A172 (cell line): ENCODE results near the gene SEMA4B. TPM values are rescaled to one million over a fixed set of nuclear protein-coding genes. Genes with fewer than 3 reads are reported as not detected.
"Not testable (repeated sequence)": the region's sequence is repeated elsewhere in the genome, so short reads cannot be mapped to it uniquely, and the experiment has no call there.

Experiments
- DNase-seq: peaks from one replicate; pipeline ENCODE4 v3.0.0-alpha.2; 2015; ENCODE audit warnings: low spot score
- total RNA-seq: library from RNA; depleted of rRNA; stranded (reverse); fragments of >200 nt; shearing (Covaris generic); gene quantifications from 2 replicates; pipeline ENCODE4 v1.2.3, GENCODE V29; 2014

Gene SEMA4B
- total RNA-seq, 1 experiment from 2014 or later: 17.1 TPM

DNA sequence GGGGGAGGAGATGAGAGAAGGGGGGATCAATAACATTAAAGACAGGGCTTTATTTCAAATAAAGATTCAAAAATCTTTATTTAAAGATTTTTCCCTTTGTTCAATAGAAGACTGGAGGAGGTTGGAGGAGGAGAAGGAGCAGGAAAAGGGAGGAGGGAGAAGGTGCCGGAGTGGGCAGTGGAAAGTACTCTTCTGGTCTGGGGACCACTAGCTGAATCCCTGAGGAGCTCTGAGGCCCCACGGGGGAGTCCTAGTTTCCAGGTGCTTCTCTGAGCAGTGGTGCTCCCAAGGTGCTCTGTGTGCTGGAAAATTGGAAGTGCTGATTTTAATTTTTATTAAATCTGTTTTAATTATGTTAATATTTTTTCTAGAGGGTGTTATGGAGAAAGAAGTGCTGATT lies 19.4 kb upstream of the SEMA4B start:
- no peak for DNase-seq

DNA sequence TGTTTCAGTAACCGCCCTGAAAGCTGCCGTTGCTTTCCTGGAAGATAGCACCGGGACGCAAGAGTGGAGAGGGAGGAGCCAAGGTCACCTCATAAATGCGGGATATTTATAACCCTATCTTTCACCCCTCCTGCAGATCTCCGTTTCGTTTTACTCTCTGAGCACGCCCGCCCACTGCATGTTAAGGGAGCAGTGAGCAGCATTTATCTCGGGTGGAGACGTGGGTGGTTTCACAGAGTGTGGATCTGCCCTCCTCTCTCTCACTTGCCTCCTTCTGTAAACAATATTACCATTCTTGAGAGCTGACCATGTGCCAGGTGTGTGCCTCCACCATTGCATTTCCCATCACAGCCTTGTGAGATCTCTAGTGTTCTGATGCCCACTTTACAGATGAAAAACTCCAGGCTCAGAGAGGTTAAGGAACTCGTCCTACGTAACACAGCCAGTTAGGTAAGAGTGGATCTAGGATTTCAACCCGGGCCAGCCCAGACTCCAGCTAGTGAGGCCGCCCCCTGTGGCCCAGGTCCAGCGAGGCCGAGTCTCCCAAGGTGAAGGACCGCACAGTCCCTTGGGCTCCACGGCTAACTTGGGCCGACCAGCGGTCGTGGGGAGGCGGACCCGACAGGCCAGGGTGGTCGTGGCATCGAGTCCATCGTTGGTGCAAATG lies 16.9 kb upstream of the SEMA4B start:
- peak; percentile 85 for DNase-seq

DNA sequence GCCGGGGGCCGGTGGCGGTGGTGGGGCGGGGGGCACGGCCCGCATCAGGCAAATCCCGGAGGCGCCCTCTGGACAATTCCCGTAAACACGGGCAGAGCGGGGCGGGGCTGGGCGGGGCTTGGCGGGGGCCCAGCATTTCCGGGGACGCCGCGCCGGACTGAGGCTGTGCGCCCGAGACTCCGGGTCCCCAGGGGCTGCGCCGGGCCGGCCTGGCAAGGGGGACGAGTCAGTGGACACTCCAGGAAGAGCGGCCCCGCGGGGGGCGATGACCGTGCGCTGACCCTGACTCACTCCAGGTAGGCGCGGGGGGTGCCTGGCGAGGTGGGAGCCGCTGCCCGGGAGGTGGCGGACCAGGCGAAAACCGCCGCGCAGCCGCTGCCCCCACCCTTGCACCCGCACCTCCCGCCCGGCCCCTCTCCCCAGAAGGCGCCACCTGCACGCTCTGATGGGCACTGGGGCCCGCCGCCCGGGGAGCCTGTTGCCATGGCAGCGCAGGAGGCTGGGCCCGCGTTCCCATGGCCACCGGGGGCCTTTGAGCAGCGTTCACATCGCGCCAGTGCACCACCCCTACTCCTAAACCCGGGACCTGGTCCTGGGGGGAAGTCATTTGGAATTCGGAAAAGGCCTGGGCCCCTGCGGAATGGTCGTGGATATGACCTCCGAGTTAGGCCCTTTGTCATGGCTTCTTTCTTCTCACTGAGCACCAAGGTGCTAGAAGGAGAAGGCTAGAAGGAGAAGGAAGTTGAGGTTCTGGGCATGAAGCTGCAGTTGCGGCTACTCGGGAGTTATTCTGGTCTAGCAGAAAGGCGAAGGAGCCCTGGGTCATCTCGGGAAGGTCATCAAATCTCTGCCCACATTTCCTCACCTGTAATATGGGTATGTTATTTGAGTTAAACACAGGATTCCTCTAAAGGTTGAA lies 16.1 kb upstream of the SEMA4B start:
- DNase-seq: peak; percentile 51

DNA sequence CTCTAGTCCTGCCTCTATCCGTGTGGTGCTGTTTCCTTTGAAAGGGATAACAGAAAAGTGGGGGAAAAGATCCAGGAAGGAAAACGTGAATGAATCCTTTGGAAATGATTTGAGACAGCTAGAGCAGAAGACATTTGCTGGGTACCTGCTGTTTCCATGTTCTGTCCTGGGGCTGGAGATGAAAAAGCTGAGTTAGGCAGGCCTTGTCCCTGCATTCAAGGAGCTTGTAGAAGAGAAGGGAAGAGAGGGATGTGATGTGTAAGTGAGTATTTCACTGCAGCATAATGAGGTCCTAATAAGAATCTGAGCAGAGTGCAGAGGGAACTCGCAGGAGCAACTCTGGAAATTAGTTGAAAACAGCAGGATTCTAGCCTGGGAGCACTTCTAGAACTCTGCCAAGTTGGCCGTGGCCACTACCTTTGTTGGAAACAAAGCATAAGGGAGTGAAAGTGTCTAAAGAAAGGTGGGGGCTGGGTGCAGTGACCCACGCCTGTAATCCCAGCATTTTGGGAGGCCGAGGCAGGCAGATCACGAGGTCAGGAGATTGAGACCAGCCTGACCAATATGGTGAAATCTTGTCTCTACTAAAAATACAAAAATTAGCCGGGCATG lies 13.8 kb upstream of the SEMA4B start:
- DNase-seq: no peak

DNA sequence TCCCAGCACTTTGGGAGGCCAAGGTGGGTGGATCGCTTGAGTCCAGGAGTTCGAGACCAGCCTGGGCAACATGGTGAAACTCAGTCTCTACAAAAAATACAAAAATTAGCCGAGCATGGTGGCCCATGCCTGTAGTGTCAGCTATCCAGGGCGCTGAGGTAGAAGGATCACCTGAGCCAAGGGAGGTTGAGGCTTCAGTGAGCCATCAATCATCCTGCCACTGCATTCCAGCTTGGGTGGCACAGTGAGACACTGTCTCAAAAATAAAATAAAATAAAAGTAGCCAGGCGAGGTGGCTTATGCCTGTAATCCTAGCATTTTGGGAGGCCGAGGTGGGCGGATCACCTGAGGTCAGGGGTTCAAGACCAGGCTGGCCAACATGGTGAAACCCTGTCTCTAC lies 13.1 kb upstream of the SEMA4B start:
- not testable (repeated sequence) for DNase-seq

DNA sequence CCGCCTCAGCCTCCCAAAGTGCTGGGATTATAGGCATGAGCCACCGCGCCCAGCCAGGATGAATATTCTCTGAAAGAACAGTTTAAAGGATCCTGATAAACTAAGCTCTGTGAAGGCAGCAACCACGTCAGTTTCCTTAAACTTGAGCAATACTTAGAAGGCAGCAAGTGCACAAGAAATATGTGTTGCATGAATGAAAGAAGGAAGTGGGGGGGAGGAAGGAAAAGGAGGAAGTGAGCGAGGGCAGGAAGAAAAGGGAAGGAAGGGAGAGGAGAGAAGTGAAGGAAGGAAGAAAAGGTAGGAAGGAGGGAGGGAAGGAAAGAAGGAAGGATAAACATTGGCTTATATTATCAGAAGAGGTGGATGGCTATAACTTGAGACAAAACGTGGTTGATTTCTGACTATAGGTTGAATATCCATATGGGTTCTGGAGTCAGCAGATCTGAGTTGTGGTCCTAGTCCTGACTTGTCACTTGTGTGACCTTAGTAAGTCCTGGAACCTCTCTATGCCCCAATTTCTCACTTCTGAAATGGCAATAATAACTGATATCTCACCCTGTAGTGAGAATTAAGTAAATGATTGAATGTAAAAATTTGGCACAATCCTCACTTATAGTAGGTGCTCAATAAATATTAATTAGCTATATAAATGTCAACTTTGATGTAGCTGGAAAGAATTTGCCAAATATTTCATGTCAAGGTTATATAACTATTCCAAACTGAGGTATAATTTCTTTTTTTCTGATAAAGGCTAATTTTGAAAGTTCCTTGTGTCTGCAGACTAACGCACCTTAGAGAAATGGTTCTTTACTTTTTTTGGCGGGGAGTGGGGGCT lies 12.0 kb upstream of the SEMA4B start:
- no peak for DNase-seq

DNA sequence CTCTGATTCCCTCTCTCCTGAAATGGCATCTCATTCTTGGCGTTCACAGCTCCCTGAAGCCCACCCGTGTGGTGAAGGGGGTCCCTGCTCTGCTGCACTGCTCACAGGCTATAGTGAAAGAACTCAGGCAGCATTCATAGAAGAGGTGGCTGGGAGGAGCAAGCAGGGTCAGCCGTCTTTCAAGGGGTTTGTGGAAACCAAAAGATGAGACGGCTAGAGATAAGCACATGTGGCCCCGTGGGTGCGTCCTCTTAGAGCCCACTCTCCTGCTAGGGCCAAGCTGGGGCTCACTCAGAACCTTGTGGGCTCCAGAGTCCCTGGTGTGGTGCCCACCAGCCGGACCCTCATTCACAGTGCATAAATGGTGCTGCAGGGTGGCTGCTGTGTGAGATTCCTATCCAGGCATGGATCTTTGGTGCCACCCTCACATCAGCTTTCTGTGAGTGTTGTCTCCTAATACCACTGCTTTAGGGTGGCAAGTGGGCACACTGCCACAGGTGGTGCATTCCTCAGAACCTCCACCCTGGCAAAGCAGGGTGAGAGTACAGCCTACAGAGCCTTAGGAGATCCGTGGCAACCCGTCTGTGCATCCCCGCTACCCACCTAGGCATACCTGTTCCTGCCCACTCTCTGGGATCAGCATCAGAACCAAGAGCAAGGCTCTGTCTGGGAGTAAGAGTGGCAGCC lies 11.2 kb upstream of the SEMA4B start:
- DNase-seq: no peak

DNA sequence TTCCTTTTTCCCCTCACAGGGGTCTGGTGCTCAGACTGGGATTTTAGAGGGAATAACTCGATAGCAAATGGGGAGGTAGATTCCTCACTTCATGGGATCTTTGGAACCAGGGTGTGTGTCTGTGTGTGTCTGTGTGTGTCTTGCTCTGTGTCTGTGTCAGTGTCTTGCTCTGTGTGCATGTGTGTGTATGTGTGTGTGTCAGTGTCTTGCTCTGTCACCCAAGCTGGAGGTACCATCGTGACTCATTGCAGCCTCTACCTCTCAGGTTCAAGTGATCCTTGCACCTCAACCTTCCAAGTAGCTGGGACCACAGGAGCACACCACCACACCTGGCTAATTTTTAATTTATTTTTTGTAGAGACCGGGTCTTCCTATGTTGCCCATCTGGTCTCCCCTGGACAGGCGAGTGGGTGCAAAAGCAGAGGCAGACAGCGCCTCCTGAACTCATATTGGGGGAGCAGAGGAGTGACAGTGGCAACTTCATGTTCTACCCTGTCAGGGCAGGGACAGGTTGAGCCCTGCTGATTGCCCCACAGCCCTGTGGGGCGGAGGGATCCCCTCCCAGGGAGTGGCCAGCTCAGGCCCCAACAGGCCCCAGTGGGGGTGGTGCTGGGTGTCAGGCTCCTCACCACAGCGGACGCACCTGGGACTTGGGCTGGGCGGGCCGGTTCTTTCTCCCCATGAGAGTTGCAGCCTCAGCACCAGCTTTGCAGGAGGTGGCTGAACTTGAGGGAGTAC lies 10.4 kb upstream of the SEMA4B start:
- no peak for DNase-seq

DNA sequence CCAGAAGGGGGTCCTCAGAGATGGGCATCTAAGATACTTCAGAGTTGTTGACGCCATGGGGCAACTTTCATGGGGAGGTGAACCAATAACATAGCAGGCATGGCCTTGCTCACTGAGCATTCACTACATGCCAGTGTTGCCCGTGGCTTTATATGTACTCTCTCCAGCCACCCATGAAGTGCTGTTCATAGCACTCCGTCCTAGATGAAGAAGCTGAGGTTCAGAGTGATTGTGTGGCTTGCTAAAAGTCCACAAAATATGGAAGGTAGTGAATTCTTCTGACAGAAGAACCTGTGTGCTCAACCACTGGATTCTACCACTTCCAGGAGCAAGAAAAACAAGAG lies 9.8 kb upstream of the SEMA4B start:
- no peak for DNase-seq

DNA sequence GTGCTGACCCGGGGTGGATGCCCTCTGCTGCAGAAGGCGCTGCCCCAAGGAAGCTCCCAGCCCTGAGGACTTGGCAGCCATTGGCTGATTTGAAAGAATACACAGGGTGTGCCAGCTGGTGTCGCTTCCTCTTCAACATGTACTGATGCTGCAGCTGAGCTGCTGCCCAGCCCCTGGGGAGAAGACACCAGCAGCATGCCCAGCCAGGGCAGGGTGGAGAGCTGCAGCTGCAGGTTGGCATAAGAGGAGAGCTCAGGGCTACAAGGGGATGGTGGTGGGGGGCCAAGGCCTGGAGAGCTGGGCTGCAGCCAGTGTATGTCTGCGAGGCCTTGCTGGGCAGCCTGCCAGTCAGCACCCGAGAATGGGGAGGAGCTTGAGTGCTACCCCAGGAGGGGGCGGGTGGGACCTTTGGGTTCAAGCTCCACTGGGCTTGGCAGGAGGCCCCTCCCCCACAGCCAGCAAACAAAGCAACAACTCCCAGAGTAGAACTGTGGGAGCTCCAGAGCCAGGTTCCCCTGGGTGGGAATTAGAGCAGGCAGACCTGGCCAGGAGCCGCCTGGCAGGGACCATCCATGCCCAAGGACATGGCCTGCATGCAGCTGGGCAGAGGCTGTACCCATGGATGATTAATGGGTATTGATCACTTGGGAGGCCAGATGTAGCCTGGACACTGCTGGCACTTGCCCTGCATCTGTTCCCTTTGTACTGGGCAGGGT lies 9.2 kb upstream of the SEMA4B start:
- peak; percentile 41 for DNase-seq

DNA sequence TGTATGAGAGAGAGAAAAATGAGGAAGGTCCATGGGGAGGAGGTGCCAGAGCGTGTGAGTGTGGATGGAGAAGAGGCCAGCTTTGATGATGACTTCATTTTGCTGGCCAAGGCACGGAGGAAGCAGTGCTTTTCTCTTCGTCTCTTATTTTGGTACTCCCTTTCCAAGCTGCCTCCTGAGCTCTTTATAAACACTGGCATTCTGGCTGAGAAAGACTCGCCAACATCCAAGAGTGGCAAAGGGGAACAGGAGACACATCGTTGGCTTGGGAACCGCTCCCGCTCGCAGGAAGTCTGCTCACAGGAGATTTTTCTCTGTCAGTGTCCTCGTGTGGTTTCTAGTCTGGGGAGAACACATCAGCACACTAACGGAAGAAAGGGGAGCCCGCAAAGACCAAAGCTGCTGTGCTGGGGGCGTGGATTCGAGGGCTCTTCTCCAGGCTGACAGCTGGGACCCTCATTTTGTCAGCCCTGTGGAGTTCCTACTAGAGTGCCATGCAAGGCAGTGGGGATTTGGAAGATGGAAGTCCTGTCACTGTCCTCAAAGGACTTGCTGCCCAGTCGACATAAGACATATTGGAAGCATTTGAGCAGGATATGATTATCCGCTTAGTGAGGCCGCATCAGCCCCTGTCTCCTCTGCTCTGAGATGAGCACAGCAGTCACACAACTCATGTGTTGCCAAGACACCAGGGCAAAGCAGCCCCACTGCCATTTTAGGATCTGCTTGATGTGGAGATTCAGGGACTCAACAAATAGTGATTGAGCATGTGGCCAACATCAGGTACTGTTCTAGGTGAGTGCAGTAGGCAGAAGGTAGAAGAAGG lies 8.0 kb upstream of the SEMA4B start:
- no peak for DNase-seq

DNA sequence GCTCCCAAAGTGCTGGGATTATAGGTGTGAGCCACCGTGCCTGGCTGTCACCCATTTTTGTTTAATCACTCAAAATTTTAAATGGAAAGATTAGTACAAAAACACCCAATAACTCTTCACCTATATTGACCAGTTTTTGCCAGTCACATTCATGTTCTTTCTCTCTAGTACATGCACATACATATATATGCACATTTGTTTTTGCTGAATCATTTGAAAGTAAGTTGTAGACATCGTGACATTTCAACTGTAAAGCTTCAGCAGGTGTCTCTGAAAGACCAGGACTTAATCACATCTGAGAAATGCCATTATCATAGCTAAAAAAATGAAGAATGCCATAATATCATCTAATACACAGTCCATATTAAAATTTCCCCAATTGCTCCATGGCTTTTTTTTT lies 6.5 kb upstream of the SEMA4B start:
- DNase-seq: no peak

DNA sequence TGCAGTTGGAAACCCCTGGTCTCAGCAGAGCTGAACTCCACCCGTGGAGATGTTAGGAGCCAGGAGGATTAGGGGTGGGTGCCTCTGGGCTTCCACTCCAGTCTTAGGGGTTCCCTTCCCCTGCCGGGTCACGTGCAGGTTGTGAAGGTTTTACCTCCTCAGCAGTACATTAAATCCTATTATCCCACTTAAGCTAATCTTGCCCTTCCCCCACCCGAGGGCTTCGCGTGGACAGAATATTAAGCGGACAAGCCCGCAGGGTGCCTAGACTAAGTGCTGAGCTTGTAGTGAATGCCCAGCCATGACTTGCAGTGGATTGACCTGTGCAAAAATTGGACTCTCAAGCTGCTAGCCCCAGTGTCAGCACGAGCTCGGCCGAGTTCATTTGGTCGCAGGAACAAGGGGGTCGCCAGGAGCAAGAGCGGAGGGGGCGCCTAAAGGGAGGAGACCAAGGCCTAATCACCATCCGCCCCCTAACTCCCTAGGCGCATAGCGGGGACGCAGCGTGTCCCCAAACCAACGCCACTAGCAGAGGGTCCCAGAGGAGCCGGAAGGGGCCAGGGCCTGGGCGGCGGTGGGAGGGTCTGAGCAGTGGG lies 498 bp upstream of the SEMA4B start:
- DNase-seq: no peak

DNA sequence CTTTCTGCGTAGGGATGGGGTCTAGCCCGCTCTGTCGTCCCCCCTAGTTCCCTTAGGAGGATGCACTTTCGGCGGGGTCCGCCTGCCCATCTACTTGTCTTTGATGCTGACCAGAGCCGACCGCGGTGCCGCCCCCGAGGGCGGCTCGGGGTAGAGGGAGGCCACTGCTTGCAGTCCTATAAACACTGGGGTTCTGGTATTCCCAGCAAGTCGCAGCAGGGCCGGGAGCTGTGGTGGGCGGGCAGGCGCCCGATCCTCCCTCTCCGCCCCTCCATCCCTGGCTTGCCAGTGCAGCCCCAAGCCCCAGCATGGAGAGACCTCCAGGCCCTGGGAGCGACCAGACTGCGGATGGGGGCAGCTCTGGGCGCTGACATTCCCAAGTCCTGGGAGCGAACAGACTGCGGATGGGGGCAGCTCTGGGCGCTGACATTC lies 830 bp downstream of the SEMA4B start:
- no peak for DNase-seq

DNA sequence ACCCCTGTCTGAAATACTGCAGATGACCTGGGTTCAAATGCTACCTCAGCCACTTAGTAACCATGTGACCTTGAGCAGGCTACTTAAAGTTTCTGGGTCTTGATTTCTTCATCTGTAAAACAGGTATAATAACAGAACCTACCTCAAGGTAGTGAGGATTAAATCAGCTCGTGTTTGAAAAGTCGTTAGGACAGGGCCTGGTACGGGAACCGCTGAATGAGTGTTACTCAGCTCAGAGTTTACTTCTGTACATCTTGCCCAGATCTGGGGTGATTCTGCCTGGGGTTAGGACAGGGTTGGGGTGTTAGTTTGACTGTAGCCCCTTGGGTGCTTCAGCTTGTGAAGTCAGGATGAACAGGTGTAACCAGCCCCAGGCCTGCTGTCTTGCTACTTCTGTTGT lies 1.8 kb downstream of the SEMA4B start:
- DNase-seq: no peak

DNA sequence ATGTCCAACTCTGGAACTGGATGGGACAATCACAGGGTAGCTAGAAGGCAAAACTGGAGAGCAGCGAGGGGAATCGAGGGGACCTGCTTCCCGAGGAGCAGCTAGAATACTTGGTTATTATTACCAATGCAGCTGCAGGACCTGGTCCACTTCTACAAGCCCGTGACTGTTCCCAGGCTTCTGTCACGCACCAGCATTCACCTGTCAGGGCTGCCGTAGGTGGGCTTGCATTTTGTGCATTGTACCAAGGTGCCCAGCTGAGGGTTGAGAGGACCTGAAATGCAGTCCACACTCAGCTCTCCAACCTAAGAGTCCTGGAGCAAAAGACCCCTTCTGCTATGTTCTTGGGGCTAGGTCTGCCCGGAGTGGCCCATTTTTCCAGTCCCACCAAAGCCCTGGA lies 2.3 kb downstream of the SEMA4B start:
- no peak for DNase-seq

DNA sequence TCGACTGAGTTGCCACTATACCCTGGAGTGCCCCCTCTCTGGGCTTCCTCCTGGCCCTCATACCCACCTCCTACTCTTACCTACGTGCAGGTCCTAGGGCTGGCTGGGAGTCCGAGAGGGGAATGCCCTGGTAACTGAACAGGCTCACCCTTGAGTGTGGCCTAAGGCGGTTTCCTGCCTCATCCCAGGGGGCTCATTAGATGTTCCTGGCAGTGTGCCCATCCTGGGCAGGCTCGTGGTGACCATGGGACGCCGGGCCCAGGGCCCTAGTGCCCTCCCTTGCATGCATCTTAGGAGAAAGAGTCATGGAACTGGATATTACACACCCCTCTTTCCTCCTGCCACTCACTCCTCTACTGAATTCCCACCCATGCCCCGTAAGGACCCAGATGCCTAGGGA lies 2.8 kb downstream of the SEMA4B start:
- peak; percentile 32 for DNase-seq

DNA sequence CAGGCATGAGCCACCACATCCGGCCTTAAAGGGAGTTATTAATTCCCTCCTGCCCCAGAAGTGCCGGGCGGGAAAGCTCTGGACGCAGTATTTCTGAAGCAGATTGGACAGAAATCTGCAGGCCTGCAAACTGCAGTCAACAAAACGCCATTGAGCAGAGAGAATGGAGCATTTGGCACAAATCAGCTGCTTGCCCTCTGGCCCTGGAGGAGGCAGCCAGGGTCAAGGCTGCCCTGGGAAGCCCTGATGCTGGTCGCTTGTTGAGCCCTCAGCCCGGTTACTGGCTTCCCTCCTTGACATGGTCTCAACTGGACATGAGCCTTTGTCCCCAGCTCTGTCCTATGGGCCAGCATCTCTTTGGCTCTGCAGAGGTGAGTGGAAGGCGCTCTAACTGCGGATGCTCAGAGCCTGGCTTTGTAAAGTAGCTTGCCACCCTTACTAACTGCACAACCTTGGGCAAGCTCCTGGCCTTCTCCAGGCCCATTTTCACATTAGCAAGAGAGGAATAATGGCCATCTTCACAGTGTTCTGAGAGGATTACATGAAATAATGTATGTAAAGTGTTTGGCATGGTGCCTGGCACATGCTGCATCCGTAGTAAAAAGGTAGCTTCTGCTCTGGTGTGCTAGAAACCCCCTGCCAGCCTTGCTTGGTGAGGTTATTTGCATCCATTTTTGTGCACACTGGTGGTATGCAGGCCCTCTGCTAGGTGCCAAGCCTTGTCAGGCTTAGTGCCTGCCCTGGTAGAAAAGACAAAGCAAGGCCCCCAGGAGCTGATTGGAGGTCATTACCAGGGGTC lies 4.1 kb downstream of the SEMA4B start:
- DNase-seq: no peak
